Measurements from ENCODE around the gene GPC4.

DNA sequence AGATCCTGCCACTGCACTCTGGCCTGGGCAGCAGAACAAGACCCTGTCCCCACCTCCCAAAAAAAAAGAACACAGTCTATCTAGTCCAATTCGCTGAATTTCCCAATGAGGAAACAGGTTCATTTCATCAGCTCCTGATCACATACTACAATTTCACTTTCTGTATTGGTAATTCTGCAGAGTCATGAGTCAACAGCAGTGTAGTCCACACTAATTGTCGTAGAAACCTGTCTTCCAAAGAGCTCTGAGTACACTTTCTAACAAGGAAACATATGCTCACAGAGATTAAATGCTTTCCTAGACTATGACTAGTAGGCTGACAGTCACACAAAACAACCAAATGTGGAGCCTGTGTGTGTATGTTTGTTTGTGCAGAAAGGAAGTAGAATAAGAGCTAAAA is 91.9 kb downstream of the GPC4 start:
- TF ChIP-seq, protein P1, sequence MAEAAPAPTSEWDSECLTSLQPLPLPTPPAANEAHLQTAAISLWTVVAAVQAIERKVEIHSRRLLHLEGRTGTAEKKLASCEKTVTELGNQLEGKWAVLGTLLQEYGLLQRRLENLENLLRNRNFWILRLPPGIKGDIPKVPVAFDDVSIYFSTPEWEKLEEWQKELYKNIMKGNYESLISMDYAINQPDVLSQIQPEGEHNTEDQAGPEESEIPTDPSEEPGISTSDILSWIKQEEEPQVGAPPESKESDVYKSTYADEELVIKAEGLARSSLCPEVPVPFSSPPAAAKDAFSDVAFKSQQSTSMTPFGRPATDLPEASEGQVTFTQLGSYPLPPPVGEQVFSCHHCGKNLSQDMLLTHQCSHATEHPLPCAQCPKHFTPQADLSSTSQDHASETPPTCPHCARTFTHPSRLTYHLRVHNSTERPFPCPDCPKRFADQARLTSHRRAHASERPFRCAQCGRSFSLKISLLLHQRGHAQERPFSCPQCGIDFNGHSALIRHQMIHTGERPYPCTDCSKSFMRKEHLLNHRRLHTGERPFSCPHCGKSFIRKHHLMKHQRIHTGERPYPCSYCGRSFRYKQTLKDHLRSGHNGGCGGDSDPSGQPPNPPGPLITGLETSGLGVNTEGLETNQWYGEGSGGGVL (tag by site-specific recombination; IDR thresholded peaks at IDR 0.05): no peak
- TF ChIP-seq ZNF707 (tag by site-specific recombination; IDR thresholded peaks at IDR 0.05): no peak
- no peak for TF ChIP-seq YY1 (tag by site-specific recombination; IDR thresholded peaks at IDR 0.05)
- TF ChIP-seq, protein P2, sequence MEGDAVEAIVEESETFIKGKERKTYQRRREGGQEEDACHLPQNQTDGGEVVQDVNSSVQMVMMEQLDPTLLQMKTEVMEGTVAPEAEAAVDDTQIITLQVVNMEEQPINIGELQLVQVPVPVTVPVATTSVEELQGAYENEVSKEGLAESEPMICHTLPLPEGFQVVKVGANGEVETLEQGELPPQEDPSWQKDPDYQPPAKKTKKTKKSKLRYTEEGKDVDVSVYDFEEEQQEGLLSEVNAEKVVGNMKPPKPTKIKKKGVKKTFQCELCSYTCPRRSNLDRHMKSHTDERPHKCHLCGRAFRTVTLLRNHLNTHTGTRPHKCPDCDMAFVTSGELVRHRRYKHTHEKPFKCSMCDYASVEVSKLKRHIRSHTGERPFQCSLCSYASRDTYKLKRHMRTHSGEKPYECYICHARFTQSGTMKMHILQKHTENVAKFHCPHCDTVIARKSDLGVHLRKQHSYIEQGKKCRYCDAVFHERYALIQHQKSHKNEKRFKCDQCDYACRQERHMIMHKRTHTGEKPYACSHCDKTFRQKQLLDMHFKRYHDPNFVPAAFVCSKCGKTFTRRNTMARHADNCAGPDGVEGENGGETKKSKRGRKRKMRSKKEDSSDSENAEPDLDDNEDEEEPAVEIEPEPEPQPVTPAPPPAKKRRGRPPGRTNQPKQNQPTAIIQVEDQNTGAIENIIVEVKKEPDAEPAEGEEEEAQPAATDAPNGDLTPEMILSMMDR (tag by site-specific recombination; IDR thresholded peaks at IDR 0.05): no peak
- no peak for TF ChIP-seq ZNF335 (tag by site-specific recombination; conservative IDR thresholded peaks at IDR 0.05)

All from HEK293 (cell line).